Ovary (tissue), 9 donors: ENCODE data around the gene SEMA4C. TPM values are rescaled to one million over a fixed set of nuclear protein-coding genes. Genes with fewer than 3 reads are reported as not detected.

Experiments used
- DNase-seq, 5 donors: peaks; one replicate each; pipeline ENCODE4 v3.0.0-alpha.2; 2019 to 2020
- H3K27ac ChIP-seq, 2 donors: fragments of 200-600 bp; one replicate each; pipeline versions ENCODE4 v1.5.1 to v1.8.0; 2019 to 2022
- H3K27me3 ChIP-seq: fragments of 200-600 bp; one replicate; pipeline ENCODE4 v1.8.0; 2022
- H3K36me3 ChIP-seq: fragments of 200-600 bp; sonication (generic); one replicate; pipeline ENCODE4 v1.5.1; 2019
- H3K4me1 ChIP-seq: one replicate; pipeline ENCODE4 v1.8.1; 2013; ENCODE audit warnings: mild to moderate bottlenecking, moderate library complexity; ENCODE audit not compliant: insufficient read depth
- H3K4me3 ChIP-seq: fragments of 200-600 bp; sonication (generic); one replicate; pipeline ENCODE4 v1.5.1; 2017
- H3K9me3 ChIP-seq, 2 donors: fragments of 200-600 bp in 1 of 2; sonication (generic) in 1 of 2; one replicate each; pipeline versions ENCODE4 v1.5.1 to v1.8.1; 2013 to 2019; ENCODE audit warnings: mild to moderate bottlenecking in 1 of 2, moderate library complexity in 1 of 2
- EP300 ChIP-seq: sonication (generic); formaldehyde crosslinking; IDR thresholded peaks from one replicate; pipeline ENCODE4 v1.6.1; 2017; ENCODE audit warnings: antibody characterized with exemption
- POLR2A ChIP-seq: fragments of 450-650 bp; IDR thresholded peaks from one replicate; pipeline ENCODE4 v1.6.1; 2017; ENCODE audit warnings: antibody characterized with exemption, mild to moderate bottlenecking, moderate library complexity
- WGBS, 3 donors: extraction: QIAGEN DNeasy Blood & Tissue Kit in 1 of 3; methylation state at CpG; one replicate each; pipeline versions ENCODE4 v1.1.5 to v1.1.7; 2013 to 2017; 5-methylcytosine and 5-hydroxymethylcytosine counted together
- intact Hi-C, 4 donors: fragments of 100-400 bp; cut with DNase I; formaldehyde crosslinking; loops; one replicate each; pipeline versions ENCODE4 v1.11.0 to v1.15.1; 2022 to 2023
- polyA plus RNA-seq, 2 donors: library from polyadenylated mRNA; stranded (reverse); fragments of 200-250 nt in 1 of 2; fragments of 350-450 nt in 1 of 2; fragmentation: Illumina TruSeq in 1 of 2; extraction: RNeasy Lipid Tissue Mini Kit (QIAGEN cat#74804) in 1 of 2; gene quantifications; one replicate each; pipeline ENCODE4 v1.2.3, GENCODE V29; 2013 to 2014
- total RNA-seq, 7 donors: library from RNA; depleted of rRNA in 2 of 7; stranded (reverse); fragments of >200 nt in 2 of 7; fragmentation: NEBNext Ultra II Directional in 3 of 7; extraction: Animal tissue kit (Norgen Biotek cat#: 25700) in 3 of 7; gene quantifications; one replicate each; pipeline versions ENCODE4 v1.1.0 to v1.2.4, GENCODE V29; 2016 to 2023
- TF ChIP-seq, protein P1 (sequence below), 3 donors: fragments of 450-650 bp in 2 of 3; fragments of 200-600 bp in 1 of 3; IDR thresholded peaks; one replicate each; pipeline versions ENCODE4 v1.5.1 to v1.8.0; 2016 to 2022; ENCODE audit warnings: antibody characterized with exemption in 3 of 3, mild to moderate bottlenecking in 1 of 3
- donor health status: DM: no; HTN: no; CAD: no; lungs with moderate emphysema.
- donor health status: DM: no; HTN: no; CAD: no.
- donor health status: Bipolar disorder and iron deficiency.
- donor health status: DM: yes; HTN: yes; CAD: no.
- donor health status: DM: no; HTN: no; CAD: no.
- donor health status: DM: yes; HTN: yes; CAD: no.

The SEMA4C gene
- total and polyA plus RNA-seq, 9 donors, result 17.3 to 59.2 (median 46.9) TPM

DNA sequence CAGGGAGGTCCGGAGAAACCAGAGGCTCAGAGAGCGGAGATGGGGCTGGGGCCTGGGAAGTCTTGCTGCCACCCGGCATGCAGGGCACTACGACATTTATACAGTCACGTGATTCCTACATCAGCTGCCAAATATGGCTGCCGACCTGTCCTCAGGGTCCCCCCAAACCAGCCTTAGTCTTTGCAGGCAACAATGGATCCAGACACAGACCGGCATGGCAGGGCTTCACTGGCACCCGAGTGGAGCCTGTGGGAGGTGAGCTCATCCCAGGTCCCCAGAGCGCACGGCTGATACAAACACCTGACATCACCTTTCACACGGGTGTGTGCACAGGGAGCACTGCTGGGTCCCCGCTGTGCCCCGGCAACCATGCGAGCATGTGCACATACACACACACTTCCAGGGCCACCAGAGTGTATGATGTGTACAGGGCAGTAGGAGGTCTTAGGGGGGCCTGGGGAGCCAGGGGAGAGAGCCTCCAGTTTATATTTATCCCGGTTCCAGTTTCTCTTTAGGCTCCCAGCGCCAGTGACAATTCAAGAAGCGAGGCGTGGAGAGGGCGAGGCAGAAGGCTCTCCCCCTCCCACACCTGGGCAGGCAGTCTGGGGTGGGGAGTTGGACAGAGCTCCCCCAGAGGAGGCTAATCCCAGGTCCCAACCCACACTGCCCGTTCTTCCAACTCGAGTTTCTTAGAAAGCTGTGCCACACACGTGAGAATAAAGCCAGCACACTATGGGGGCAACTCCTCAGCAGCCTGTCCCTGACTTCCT lies 2.7 kb downstream of the SEMA4C start:
- Histone ChIP-seq H3K36me3 (no peaks in the 10 kb centered on the region), H3K27me3 (no peaks in the 10 kb centered on the region), H3K9me3 (no peaks in the 10 kb centered on the region), H3K27ac (peak overlapping the region in 1 of 2 donors; percentile 96), H3K4me1 (peaks cover 10% of the 10 kb centered on the region), H3K4me3 (peak overlapping the region; percentile 91)
- intact Hi-C loops, result loop anchor here in 1 of 4 donors (5.0 kb wide), 1 partner anchor 85 kb away; no protein-coding TSS in a partner anchor
- TF ChIP-seq, protein P1, sequence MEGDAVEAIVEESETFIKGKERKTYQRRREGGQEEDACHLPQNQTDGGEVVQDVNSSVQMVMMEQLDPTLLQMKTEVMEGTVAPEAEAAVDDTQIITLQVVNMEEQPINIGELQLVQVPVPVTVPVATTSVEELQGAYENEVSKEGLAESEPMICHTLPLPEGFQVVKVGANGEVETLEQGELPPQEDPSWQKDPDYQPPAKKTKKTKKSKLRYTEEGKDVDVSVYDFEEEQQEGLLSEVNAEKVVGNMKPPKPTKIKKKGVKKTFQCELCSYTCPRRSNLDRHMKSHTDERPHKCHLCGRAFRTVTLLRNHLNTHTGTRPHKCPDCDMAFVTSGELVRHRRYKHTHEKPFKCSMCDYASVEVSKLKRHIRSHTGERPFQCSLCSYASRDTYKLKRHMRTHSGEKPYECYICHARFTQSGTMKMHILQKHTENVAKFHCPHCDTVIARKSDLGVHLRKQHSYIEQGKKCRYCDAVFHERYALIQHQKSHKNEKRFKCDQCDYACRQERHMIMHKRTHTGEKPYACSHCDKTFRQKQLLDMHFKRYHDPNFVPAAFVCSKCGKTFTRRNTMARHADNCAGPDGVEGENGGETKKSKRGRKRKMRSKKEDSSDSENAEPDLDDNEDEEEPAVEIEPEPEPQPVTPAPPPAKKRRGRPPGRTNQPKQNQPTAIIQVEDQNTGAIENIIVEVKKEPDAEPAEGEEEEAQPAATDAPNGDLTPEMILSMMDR (IDR thresholded peaks at IDR 0.05), result no peak
- TF ChIP-seq POLR2A, result no peak
- WGBS, 3 donors, result 48 to 50% (median 50%) methylated on average over 20 to 22 of the region's 22 CpGs
- no peak for DNase-seq

DNA sequence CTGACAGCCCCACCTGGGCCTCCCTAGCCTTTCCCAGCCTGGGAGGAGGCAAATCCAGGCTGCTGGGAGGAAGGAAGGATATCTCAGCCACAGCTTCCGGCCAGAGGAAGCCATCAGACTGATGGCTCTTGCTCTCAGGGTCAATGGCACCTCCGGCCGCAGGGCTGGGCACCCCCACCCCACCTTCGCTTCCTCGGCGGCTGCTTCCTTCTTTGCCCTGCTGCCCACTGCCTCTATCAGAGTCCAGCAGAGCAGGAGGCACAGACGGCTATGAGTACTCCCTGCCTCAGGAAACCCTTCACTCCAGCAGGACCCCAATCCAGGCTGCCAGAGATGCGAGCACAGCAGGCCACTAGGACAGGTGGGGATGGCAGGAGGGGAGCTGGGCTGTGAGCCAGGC lies 3.3 kb downstream of the SEMA4C start:
- TF ChIP-seq, protein P1 (IDR thresholded peaks at IDR 0.05), result no peak
- TF ChIP-seq POLR2A (no peak), EP300 (no peak)
- Histone ChIP-seq H3K27ac (peak overlapping the region in 1 of 2 donors; percentile 6), H3K36me3 (no peaks in the 10 kb centered on the region), H3K4me1 (peaks cover 10% of the 10 kb centered on the region), H3K9me3 (no peaks in the 10 kb centered on the region), H3K27me3 (no peaks in the 10 kb centered on the region), H3K4me3 (no peak overlapping the region)
- 66 to 71% (median 66%) methylated on average over 8 of the region's 8 CpGs for WGBS, 3 donors
- intact Hi-C loops, result loop anchor here in 1 of 4 donors (5.0 kb wide), 1 partner anchor 86 kb away; no protein-coding TSS in a partner anchor
- DNase-seq, result no peak

DNA sequence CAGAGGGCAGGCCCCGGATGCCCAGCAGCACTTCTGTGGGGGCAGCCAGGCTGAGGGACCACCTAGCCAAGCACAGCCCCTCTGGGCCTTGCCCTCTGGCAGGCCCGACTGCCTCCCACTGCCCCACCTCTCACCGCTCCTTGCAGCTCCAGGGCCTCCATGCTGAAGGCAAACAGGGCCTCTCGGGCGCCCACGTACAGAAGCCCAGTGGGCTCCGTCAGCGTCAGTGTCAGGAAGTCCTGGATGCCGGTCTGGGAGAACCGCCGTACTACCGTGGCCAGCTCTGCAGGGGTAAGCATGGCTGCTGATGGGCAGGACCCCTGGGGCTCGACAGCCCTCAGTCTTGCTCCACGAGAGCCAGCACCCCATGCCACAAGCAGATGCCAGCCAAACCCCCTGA lies 3.7 kb downstream of the SEMA4C start:
- no peaks in the 10 kb centered on the region for H3K36me3 ChIP-seq
- no peak overlapping the region for H3K4me3 ChIP-seq
- peak overlapping the region in 1 of 2 donors; percentile 6 for H3K27ac ChIP-seq
- TF ChIP-seq POLR2A, result no peak
- TF ChIP-seq, protein P1 (IDR thresholded peaks at IDR 0.05), result no peak
- TF ChIP-seq EP300, result no peak
- H3K27me3 ChIP-seq, result no peaks in the 10 kb centered on the region
- 78 to 85% (median 80%) methylated on average over 14 of the region's 14 CpGs for WGBS, 3 donors
- intact Hi-C loops, result loop anchor here in 1 of 4 donors (5.0 kb wide), 1 partner anchor 86 kb away; no protein-coding TSS in a partner anchor
- no peak for DNase-seq
- H3K4me1 ChIP-seq, result peaks cover 10% of the 10 kb centered on the region
- H3K9me3 ChIP-seq, result no peaks in the 10 kb centered on the region

DNA sequence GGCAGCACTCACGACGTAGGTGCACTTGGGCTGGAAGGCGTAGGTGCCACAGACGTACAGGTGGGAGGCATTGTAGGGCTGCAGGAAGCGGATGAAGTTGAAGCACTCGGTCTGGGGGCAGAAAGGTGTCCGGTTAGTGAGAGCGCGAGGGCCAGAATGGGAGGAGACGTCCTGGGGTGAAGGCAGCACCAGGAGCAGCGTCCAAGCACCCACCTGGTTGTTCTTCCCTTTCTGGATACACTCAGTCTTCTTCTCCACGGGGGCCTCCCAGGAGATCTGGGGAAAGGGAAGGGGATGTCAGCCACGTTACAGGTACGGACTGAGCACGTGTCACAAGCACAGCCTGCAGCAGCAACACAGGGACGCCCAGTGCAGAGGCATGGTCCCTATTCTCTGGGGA lies 4.2 kb downstream of the SEMA4C start:
- Histone ChIP-seq H3K4me3 (no peak overlapping the region), H3K27ac (no peak overlapping the region), H3K9me3 (no peaks in the 10 kb centered on the region), H3K36me3 (no peaks in the 10 kb centered on the region), H3K27me3 (no peaks in the 10 kb centered on the region), H3K4me1 (peaks cover 10% of the 10 kb centered on the region)
- DNase-seq, result no peak
- TF ChIP-seq POLR2A, result no peak
- TF ChIP-seq, protein P1 (IDR thresholded peaks at IDR 0.05), result no peak
- TF ChIP-seq EP300, result no peak
- intact Hi-C loops, result loop anchor here in 1 of 4 donors (5.0 kb wide), 1 partner anchor 87 kb away; no protein-coding TSS in a partner anchor
- 72 to 78% (median 77%) methylated on average over 16 of the region's 16 CpGs for WGBS, 3 donors
